ENCODE measurements around the gene ARHGAP44.

DNA sequence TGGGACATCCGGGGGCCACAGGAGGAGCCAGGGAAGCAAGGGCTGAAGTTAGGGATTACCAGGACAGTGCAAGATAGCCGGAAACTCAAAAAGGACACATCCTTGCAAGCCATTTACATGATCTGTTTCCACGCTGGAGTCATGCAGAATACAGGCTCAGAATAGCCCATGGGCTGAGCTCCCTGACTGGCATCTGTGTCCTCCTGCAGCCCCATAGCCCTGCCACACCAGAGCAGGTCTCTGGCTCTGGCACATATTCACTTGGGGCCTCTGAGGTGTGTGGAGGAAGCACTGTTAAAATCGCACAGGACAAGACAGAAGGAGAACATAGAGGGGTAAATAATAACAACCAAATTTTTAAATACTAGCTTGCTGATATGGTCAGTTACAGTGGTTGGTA is 162.7 kb downstream of the ARHGAP44 start:
- TF ChIP-seq, protein P1, sequence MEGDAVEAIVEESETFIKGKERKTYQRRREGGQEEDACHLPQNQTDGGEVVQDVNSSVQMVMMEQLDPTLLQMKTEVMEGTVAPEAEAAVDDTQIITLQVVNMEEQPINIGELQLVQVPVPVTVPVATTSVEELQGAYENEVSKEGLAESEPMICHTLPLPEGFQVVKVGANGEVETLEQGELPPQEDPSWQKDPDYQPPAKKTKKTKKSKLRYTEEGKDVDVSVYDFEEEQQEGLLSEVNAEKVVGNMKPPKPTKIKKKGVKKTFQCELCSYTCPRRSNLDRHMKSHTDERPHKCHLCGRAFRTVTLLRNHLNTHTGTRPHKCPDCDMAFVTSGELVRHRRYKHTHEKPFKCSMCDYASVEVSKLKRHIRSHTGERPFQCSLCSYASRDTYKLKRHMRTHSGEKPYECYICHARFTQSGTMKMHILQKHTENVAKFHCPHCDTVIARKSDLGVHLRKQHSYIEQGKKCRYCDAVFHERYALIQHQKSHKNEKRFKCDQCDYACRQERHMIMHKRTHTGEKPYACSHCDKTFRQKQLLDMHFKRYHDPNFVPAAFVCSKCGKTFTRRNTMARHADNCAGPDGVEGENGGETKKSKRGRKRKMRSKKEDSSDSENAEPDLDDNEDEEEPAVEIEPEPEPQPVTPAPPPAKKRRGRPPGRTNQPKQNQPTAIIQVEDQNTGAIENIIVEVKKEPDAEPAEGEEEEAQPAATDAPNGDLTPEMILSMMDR (conservative IDR thresholded peaks at IDR 0.05; ENCODE audit: low read depth, low read length), result no peak
- TF ChIP-seq MXI1 (IDR thresholded peaks at IDR 0.05; ENCODE audit: borderline replicate concordance, low read depth, low read length) (no peak), POLR2A (IDR thresholded peaks at IDR 0.05; ENCODE audit: low read depth, low read length) (no peak), CHD1 (IDR thresholded peaks at IDR 0.05; ENCODE audit: low read depth, low read length) (no peak), MAFK (IDR thresholded peaks at IDR 0.05; ENCODE audit: low read depth, low read length) (no peak), RFX5 (IDR thresholded peaks at IDR 0.05; ENCODE audit: low read depth, low read length) (no peak), RAD21 (IDR thresholded peaks at IDR 0.05; ENCODE audit: low read length) (no peak)
- TF ChIP-seq, protein P2, sequence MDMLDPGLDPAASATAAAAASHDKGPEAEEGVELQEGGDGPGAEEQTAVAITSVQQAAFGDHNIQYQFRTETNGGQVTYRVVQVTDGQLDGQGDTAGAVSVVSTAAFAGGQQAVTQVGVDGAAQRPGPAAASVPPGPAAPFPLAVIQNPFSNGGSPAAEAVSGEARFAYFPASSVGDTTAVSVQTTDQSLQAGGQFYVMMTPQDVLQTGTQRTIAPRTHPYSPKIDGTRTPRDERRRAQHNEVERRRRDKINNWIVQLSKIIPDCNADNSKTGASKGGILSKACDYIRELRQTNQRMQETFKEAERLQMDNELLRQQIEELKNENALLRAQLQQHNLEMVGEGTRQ (IDR thresholded peaks at IDR 0.05; ENCODE audit: low read depth, low read length), result no peak

Measured in IMR-90 (cell line).